GM12874 (cell line): ENCODE measurements around the gene SRMS.

ENCODE experiments used
- CTCF ChIP-seq: IDR thresholded peaks from 2 replicates; pipeline ENCODE4 v1.5.1; 2011; ENCODE audit warnings: low read depth, mild to moderate bottlenecking, control low read depth, low read length, moderate library complexity; ENCODE audit not compliant: insufficient read depth

SRMS gene

GRCh38 chr20:63591147-63591533, 43.6 kb upstream of the SRMS start:
- TF ChIP-seq CTCF, result no peak

GRCh38 chr20:63590218-63591146, 42.9 kb upstream of the SRMS start:
- no peak for TF ChIP-seq CTCF

- no peak for TF ChIP-seq CTCF
Measured at GRCh38 chr20:63589261-63590217, 42.0 kb upstream of the SRMS start.

DNA sequence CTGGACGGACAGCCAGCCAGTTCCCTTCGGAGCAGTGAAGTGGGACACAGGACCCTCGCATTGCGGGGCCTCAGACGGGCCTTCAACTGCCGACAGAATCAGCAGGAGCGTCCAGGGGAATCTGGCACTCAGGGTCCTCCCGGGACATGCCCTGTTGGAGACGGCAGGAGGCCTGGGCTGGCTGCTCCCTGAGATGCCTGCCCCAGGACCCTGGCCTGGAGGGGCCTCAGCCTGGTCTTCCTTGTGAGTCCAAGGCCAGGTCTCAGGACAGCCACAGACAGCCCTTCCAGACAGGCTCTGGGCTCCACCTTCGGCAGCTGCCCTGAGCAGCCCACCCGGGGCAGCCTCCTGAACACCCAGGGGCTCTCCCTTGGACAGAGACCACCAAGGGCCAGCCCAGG, 41.1 kb upstream of the SRMS start:
- no peak for TF ChIP-seq CTCF

DNA sequence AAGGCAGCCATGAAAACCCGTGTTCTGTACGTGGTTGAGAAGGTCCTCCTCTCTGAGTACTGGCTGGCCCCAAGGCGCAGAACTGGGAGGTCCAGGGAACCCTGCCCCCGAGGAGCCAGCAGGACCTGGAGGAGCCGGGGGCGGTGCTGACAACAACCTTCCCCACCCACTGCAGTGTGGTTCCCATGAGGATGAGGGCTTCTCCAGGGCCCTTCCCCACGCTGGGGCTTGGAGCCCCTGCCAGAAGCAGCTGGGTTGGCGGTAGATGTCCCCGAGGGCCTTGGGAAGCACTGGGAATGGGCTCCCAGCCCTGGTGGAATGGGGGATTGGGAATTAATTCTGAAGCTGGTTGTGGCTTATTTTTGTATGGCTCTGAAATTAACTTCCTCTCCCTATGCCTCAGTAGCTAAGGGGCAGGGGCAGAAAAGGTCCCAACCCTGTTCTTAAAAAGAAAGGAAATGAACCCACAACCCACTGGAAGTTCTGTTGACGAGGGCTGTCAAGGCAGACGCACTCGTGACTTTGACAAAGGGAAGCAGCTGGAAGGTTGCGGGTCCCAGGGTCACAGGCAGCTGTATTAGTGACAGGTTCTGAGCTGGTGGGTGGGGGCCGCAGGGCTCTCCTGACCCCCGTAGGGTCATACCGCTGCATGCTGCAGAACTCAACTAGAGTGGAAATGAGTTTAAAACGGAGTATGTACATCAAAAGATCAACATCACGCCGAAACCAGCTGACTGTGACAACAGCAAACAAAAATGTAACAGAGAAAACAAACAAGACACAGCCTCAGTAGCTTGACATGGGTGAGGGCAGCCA, 40.4 kb upstream of the SRMS start:
- no peak for TF ChIP-seq CTCF

DNA sequence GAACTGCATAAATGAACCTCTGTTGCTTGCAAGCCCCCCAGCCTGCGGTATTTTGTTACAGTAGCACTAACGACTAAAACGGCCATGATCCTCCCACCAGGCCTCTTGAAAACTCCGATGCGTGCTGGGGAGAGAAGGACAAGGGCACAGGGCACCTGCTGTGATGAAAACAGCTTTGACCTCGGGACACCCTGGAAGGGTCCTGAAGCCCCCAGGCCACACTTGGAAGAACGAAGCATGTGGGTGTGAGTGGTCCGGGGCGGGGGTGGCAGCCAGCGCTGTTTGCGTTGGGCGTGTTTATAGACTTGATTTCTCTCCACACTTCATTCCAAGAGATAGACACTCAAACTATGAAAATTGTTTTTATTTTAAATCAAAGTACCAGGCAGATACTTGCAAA, 39.7 kb upstream of the SRMS start:
- TF ChIP-seq CTCF, result no peak
